ENCODE data around the gene ZNF579.

The ZNF579 gene

GRCh38 chr19:55527197-55528029, 53.2 kb downstream of the ZNF579 start:
- TF ChIP-seq CTCF (IDR thresholded peaks at IDR 0.05): no peak
- Histone ChIP-seq H3K36me3 (no peaks in the 10 kb centered on the region), H3K4me3 (ENCODE audit: low read depth in 1 of 2, low read length in 1 of 2) (no peak overlapping the region)

More at GRCh38 chr19:55527197-55528029, 53.2 kb downstream of the ZNF579 start:
- Histone ChIP-seq H3K4me1 (ENCODE audit: control insufficient read depth in 1 of 2, insufficient read depth in 1 of 2, low read depth in 1 of 2, low read length in 1 of 2) (no peaks in the 10 kb centered on the region), H3K27ac (no peak overlapping the region), H3K27me3 (peaks cover 28% of the 10 kb centered on the region), H3K9me3 (no peaks in the 10 kb centered on the region)
